HK-2 (cell line): ENCODE data around the gene SLC25A48.

Source experiments
- DNase-seq: peaks from one replicate; pipeline ENCODE4 v3.0.0-alpha.2; 2018; ENCODE audit not compliant: unreplicated experiment

SLC25A48 gene

GRCh38 chr5:135920199-135920598 lies 85.7 kb downstream of the SLC25A48 start:
- DNase-seq: no peak

- DNase-seq: no peak
These were observed 86.9 kb downstream of the SLC25A48 start for GRCh38 chr5:135921388-135921787.

- peak; percentile 47 for DNase-seq
These were observed 95.8 kb downstream of the SLC25A48 start for GRCh38 chr5:135930029-135930948.

- no peak for DNase-seq
These were observed 96.5 kb downstream of the SLC25A48 start for GRCh38 chr5:135930949-135931295.

GRCh38 chr5:135934939-135935338 lies 100.5 kb downstream of the SLC25A48 start:
- DNase-seq: no peak

- no peak for DNase-seq
These were observed 102.9 kb downstream of the SLC25A48 start for GRCh38 chr5:135937245-135937911.
